Measurements from ENCODE around the gene ASB5.

- TF ChIP-seq, protein P1, sequence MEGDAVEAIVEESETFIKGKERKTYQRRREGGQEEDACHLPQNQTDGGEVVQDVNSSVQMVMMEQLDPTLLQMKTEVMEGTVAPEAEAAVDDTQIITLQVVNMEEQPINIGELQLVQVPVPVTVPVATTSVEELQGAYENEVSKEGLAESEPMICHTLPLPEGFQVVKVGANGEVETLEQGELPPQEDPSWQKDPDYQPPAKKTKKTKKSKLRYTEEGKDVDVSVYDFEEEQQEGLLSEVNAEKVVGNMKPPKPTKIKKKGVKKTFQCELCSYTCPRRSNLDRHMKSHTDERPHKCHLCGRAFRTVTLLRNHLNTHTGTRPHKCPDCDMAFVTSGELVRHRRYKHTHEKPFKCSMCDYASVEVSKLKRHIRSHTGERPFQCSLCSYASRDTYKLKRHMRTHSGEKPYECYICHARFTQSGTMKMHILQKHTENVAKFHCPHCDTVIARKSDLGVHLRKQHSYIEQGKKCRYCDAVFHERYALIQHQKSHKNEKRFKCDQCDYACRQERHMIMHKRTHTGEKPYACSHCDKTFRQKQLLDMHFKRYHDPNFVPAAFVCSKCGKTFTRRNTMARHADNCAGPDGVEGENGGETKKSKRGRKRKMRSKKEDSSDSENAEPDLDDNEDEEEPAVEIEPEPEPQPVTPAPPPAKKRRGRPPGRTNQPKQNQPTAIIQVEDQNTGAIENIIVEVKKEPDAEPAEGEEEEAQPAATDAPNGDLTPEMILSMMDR (IDR thresholded peaks at IDR 0.05): no peak
- TF ChIP-seq POLR2A (IDR thresholded peaks at IDR 0.05): no peak
Observed at GRCh38 chr4:176309772-176310171, 40.8 kb upstream of the ASB5 start.

Data from adrenal gland (tissue), 5 donors.